B cell (primary cell): ENCODE results near the gene EFCAB12.

Experiments
- EZH2 ChIP-seq: IDR thresholded peaks from 2 replicates; pipeline ENCODE4 v1.6.1; 2012; ENCODE audit warnings: borderline replicate concordance, low read depth, mild to moderate bottlenecking, moderate library complexity, low read length; ENCODE audit not compliant: insufficient read depth, poor library complexity, severe bottlenecking
- TF ChIP-seq, protein P1 (sequence below): fragments of 200-600 bp; IDR thresholded peaks from one replicate; pipeline ENCODE4 v1.8.0; 2022; ENCODE audit warnings: antibody characterized with exemption, mild to moderate bottlenecking

GRCh38 chr3:129442486-129442885 lies 14.1 kb upstream of the EFCAB12 start:
- TF ChIP-seq, protein P1, sequence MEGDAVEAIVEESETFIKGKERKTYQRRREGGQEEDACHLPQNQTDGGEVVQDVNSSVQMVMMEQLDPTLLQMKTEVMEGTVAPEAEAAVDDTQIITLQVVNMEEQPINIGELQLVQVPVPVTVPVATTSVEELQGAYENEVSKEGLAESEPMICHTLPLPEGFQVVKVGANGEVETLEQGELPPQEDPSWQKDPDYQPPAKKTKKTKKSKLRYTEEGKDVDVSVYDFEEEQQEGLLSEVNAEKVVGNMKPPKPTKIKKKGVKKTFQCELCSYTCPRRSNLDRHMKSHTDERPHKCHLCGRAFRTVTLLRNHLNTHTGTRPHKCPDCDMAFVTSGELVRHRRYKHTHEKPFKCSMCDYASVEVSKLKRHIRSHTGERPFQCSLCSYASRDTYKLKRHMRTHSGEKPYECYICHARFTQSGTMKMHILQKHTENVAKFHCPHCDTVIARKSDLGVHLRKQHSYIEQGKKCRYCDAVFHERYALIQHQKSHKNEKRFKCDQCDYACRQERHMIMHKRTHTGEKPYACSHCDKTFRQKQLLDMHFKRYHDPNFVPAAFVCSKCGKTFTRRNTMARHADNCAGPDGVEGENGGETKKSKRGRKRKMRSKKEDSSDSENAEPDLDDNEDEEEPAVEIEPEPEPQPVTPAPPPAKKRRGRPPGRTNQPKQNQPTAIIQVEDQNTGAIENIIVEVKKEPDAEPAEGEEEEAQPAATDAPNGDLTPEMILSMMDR, result no peak
- no peak for TF ChIP-seq EZH2
